Natural killer cell (primary cell): ENCODE results near the gene RFX3. TPM values are rescaled to one million over a fixed set of nuclear protein-coding genes. Genes with fewer than 3 reads are reported as not detected.

Experiments
- ATAC-seq, 3 donors: fragments of 150-1000 bp in 2 of 3; fragments of 200-7000 bp in 1 of 3; cut with Tn5 transposase; 1 replicate in 1 of 3; 2 replicates in 2 of 3; pipeline ENCODE4 v1.10.0; 2021; ENCODE audit warnings: mild to moderate bottlenecking in 2 of 3, moderate library complexity in 2 of 3
- DNase-seq, 2 donors: peaks; one replicate each; pipeline versions ENCODE4 v3.0.0 to v3.0.0-alpha.2; 2013 to 2021; ENCODE audit warnings: mixed read lengths in 1 of 2
- H3K27ac ChIP-seq: one replicate; pipeline ENCODE4 v1.5.1; 2013; ENCODE audit warnings: mild to moderate bottlenecking, low read length
- H3K27me3 ChIP-seq: one replicate; pipeline ENCODE4 v1.6.1; 2013; ENCODE audit warnings: low read length; ENCODE audit not compliant: control insufficient read depth, insufficient read depth
- H3K36me3 ChIP-seq: one replicate; pipeline ENCODE4 v1.6.1; 2013; ENCODE audit warnings: low read length; ENCODE audit not compliant: control insufficient read depth, insufficient read depth
- H3K4me1 ChIP-seq: one replicate; pipeline ENCODE4 v1.6.1; 2013; ENCODE audit warnings: low read length; ENCODE audit not compliant: control insufficient read depth, insufficient read depth
- H3K4me3 ChIP-seq: one replicate; pipeline ENCODE4 v1.5.1; 2013; ENCODE audit warnings: low read length
- H3K9me3 ChIP-seq: one replicate; pipeline ENCODE4 v1.6.1; 2013; ENCODE audit warnings: low read length; ENCODE audit not compliant: control insufficient read depth, insufficient read depth
- H3K27ac Mint-ChIP-seq, 2 donors: one replicate each; pipeline ENCODE4 v1.8.0; 2022; ENCODE audit warnings: mild to moderate bottlenecking in 2 of 2, mixed read lengths in 2 of 2, moderate library complexity in 1 of 2
- H3K27me3 Mint-ChIP-seq, 2 donors: one replicate each; pipeline ENCODE4 v1.8.0; 2022; ENCODE audit warnings: low read depth in 2 of 2, mixed read lengths in 2 of 2
- H3K36me3 Mint-ChIP-seq: one replicate; pipeline ENCODE4 v1.8.0; 2022; ENCODE audit warnings: mixed read lengths
- H3K4me1 Mint-ChIP-seq, 2 donors: one replicate each; pipeline ENCODE4 v1.8.0; 2022; ENCODE audit warnings: mixed read lengths in 2 of 2
- H3K4me3 Mint-ChIP-seq: one replicate; pipeline ENCODE4 v1.8.0; 2022; ENCODE audit warnings: mild to moderate bottlenecking, moderate library complexity, mixed read lengths
- H3K9me3 Mint-ChIP-seq, 2 donors: one replicate each; pipeline ENCODE4 v1.8.0; 2022; ENCODE audit warnings: mixed read lengths in 2 of 2
- WGBS: methylation state at CpG from one replicate; pipeline ENCODE4 v1.1.7; 2013; ENCODE audit warnings: missing lambda C conversion rate; ENCODE audit not compliant: insufficient coverage; 5-methylcytosine and 5-hydroxymethylcytosine counted together
- intact Hi-C: fragments of 100-400 bp; cut with micrococcal nuclease; formaldehyde crosslinking; loops from one replicate; pipeline ENCODE4 v1.14.2; 2022
- total RNA-seq, 4 donors: library from RNA; stranded (reverse); fragments of 120-200 nt in 1 of 4; gene quantifications; one replicate each; pipeline versions ENCODE4 v1.2.3 to v1.2.4, GENCODE V29; 2013 to 2022
- TF ChIP-seq, protein P1 (sequence below): fragments of 200-600 bp; IDR thresholded peaks from one replicate; pipeline ENCODE4 v1.8.0; 2022; ENCODE audit warnings: antibody characterized with exemption

The RFX3 gene
- total RNA-seq, 3 donors from 2014 or later (not counting 1 experiment from before 2014, with no cell fraction given), result 24.0 to 30.6 (median 30.0) TPM

DNA sequence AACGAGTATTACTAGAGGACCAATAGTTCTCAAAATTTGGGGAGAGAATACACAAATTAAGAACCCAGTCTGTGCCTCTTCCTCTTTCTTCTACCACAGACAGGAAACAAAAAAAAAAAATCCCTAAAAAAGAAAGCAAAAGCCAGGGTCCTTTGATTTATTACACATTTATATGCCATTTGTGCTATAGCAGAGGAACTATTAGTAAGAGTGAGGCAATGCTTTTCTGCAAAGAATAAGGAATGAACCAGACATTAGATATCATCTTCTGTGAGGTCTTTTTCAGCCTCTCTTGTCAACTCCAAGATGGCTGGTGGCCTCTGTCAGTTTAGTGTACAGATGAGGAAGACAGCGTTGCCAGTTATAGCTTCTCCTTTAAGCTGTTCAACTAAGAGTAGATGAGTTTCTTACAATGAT lies 127.6 kb downstream of the RFX3 start:
- H3K4me1 Mint-ChIP-seq, result peaks cover 17 to 18% of the 10 kb centered on the region in 2 donors
- WGBS, result 0% methylated on average over 1 of the region's 2 CpGs
- H3K27me3 Mint-ChIP-seq, result no peaks in the 10 kb centered on the region
- TF ChIP-seq, protein P1, sequence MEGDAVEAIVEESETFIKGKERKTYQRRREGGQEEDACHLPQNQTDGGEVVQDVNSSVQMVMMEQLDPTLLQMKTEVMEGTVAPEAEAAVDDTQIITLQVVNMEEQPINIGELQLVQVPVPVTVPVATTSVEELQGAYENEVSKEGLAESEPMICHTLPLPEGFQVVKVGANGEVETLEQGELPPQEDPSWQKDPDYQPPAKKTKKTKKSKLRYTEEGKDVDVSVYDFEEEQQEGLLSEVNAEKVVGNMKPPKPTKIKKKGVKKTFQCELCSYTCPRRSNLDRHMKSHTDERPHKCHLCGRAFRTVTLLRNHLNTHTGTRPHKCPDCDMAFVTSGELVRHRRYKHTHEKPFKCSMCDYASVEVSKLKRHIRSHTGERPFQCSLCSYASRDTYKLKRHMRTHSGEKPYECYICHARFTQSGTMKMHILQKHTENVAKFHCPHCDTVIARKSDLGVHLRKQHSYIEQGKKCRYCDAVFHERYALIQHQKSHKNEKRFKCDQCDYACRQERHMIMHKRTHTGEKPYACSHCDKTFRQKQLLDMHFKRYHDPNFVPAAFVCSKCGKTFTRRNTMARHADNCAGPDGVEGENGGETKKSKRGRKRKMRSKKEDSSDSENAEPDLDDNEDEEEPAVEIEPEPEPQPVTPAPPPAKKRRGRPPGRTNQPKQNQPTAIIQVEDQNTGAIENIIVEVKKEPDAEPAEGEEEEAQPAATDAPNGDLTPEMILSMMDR, result no peak
- H3K4me1 ChIP-seq, result no peaks in the 10 kb centered on the region
- H3K4me3 Mint-ChIP-seq, result peak overlapping the region; percentile 83
- DNase-seq (peak in 1 of 2 donors; percentile 39), ATAC-seq (peak; percentile 40 to 53 (median 52))
- peaks cover 2% of the 10 kb centered on the region for H3K36me3 ChIP-seq
- peak overlapping the region; percentile 76 to 77 for H3K27ac Mint-ChIP-seq
- no peaks in the 10 kb centered on the region for H3K9me3 ChIP-seq
- H3K4me3 ChIP-seq, result no peak overlapping the region
- intact Hi-C loops, result no loop called here
- peaks cover 10% of the 10 kb centered on the region for H3K36me3 Mint-ChIP-seq
- H3K27ac ChIP-seq, result peak overlapping the region; percentile 62
- no peaks in the 10 kb centered on the region for H3K27me3 ChIP-seq
- no peaks in the 10 kb centered on the region for H3K9me3 Mint-ChIP-seq

DNA sequence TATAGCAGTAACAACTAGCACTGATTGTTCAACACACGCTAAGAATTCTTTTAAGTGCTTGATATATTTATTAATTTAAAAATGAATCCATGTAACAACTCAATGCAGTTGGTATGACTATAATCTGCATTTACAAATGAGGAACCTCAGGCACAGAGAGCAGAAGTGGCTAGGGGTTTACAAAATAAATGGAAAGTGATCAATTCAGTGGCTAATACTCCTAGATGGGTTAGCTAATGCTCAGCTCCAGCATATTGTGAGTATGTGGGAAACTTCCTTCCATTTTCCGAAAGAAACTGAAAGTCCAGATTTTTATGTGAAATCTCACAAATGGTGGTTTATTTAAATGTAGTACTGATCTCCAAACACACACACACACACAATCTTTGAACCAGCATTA lies 128.0 kb downstream of the RFX3 start:
- TF ChIP-seq, protein P1, result no peak
- Mint-ChIP-seq H3K4me3 (peak overlapping the region; percentile 83), H3K9me3 (no peaks in the 10 kb centered on the region), H3K27me3 (no peaks in the 10 kb centered on the region), H3K36me3 (peaks cover 10% of the 10 kb centered on the region), H3K4me1 (peaks cover 15 to 17% of the 10 kb centered on the region in 2 donors), H3K27ac (peak overlapping the region; percentile 76 to 77)
- H3K9me3 ChIP-seq, result no peaks in the 10 kb centered on the region
- DNase-seq, result no peak
- intact Hi-C loops, result no loop called here
- no peaks in the 10 kb centered on the region for H3K4me1 ChIP-seq
- H3K27ac ChIP-seq, result peak overlapping the region; percentile 62
- H3K27me3 ChIP-seq, result no peaks in the 10 kb centered on the region
- peaks cover 2% of the 10 kb centered on the region for H3K36me3 ChIP-seq
- H3K4me3 ChIP-seq, result no peak overlapping the region
- no CpG with 5 or more reads among the region's 2 CpGs for WGBS
- ATAC-seq, result no peak

DNA sequence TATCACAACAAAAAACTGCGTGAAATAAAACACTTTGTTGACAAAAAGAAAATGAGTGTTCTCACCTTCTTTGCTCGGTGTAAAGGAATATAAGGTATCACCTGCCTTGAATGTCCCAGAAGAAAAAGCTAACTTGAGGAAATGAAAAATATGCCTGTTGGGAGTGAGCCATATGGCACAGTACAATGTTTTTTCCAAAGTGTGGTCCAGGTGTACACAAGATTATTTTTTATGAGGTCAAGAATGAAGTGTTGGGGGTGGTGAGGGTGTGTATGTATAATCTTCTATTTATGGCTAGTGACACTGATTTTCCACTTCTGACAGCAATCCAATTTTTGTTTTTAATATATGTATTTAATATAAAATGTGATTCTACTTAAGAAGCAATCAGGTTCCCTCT lies 134.4 kb downstream of the RFX3 start:
- DNase-seq (no peak), ATAC-seq (no peak)
- peaks cover 2% of the 10 kb centered on the region in 2 donors for H3K9me3 Mint-ChIP-seq
- no peak overlapping the region for H3K27ac Mint-ChIP-seq
- H3K27me3 Mint-ChIP-seq, result no peaks in the 10 kb centered on the region
- H3K36me3 ChIP-seq, result peaks cover 7% of the 10 kb centered on the region
- H3K27me3 ChIP-seq, result no peaks in the 10 kb centered on the region
- no peak overlapping the region for H3K27ac ChIP-seq
- intact Hi-C loops, result no loop called here
- H3K36me3 Mint-ChIP-seq, result peaks cover 41% of the 10 kb centered on the region
- TF ChIP-seq, protein P1, result no peak
- 100% methylated on average over 2 of the region's 2 CpGs for WGBS
- peaks cover 4% of the 10 kb centered on the region for H3K9me3 ChIP-seq
- H3K4me3 ChIP-seq, result no peak overlapping the region
- H3K4me1 ChIP-seq, result no peaks in the 10 kb centered on the region
- peaks cover 8% of the 10 kb centered on the region in 2 donors for H3K4me1 Mint-ChIP-seq
- H3K4me3 Mint-ChIP-seq, result no peak overlapping the region

DNA sequence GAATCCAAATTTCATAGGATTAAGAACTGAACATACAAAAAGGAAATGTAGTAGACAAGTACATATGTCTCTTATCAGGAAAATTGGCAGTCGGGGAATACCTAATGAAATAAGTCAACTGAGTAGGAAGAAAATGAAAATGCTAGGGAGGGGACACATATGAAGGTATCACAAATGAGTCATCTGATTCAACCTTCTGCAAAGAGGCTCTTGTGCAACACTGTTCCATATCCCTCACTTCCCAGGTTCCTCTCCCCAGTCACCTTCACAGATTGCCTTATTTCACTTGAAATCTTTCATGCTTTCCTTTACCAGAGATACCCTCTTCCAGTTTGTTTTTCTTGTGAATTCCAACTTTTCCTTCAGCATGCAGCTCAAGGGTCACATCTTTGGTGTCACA lies 139.0 kb downstream of the RFX3 start:
- intact Hi-C loops, result no loop called here
- ATAC-seq, result no peak
- Histone ChIP-seq H3K27ac (no peak overlapping the region), H3K4me3 (no peak overlapping the region), H3K36me3 (peaks cover 6% of the 10 kb centered on the region), H3K27me3 (no peaks in the 10 kb centered on the region), H3K4me1 (no peaks in the 10 kb centered on the region), H3K9me3 (peaks cover 4% of the 10 kb centered on the region)
- Mint-ChIP-seq H3K36me3 (peaks cover 27% of the 10 kb centered on the region), H3K27ac (no peak overlapping the region), H3K4me1 (peaks cover 10 to 25% of the 10 kb centered on the region in 2 donors), H3K4me3 (no peak overlapping the region), H3K27me3 (no peaks in the 10 kb centered on the region), H3K9me3 (peaks cover 2% of the 10 kb centered on the region in 2 donors)
- TF ChIP-seq, protein P1, result no peak
- no peak for DNase-seq
- 85% methylated on average over 1 of the region's 1 CpG for WGBS
